ENCODE data around the gene ZMYND19. TPM values are rescaled to one million over a fixed set of nuclear protein-coding genes. Genes with fewer than 3 reads are reported as not detected.

Gene ZMYND19
- total RNA-seq, 2 donors from 2014 or later = 47.8 to 51.0 TPM

- WGBS, 2 experiments (ENCODE audit: insufficient coverage in 1 of 2, insufficient read length in 1 of 2) = 90 to 93% methylated on average over 9 of the region's 9 CpGs
- DNase-seq = no peak
Observed at GRCh38 chr9:137575364-137575715, 15.0 kb downstream of the ZMYND19 start.

GRCh38 chr9:137574192-137574591, 16.1 kb downstream of the ZMYND19 start:
- no peak for DNase-seq
- WGBS, 2 experiments (ENCODE audit: insufficient coverage in 1 of 2, insufficient read length in 1 of 2) = 93 to 94% methylated on average over 10 of the region's 10 CpGs
- H3K4me3 ChIP-seq (ENCODE audit: low read length) = no peak overlapping the region
- no peaks in the 10 kb centered on the region for H3K27me3 ChIP-seq (ENCODE audit: control insufficient read depth, insufficient read depth, low read length, poor library complexity, severe bottlenecking)
- Mint-ChIP-seq H3K36me3 (ENCODE audit: low read depth) (peaks cover 53% of the 10 kb centered on the region), H3K4me1 (peaks cover 13% of the 10 kb centered on the region), H3K27me3 (ENCODE audit: insufficient read depth) (no peaks in the 10 kb centered on the region), H3K9me3 (no peaks in the 10 kb centered on the region), H3K27ac (no peak overlapping the region), H3K4me3 (no peak overlapping the region)
- no peak overlapping the region for H3K9ac ChIP-seq (ENCODE audit: extremely low read depth, low read length, poor library complexity, severe bottlenecking)
- peaks cover 47% of the 10 kb centered on the region for H3K36me3 ChIP-seq (ENCODE audit: control insufficient read depth, insufficient read depth, low read length)
- no peak for TF ChIP-seq CTCF (conservative IDR thresholded peaks at IDR 0.05)
- H3K4me1 ChIP-seq (ENCODE audit: control insufficient read depth, insufficient read depth, low read length) = peaks cover 7% of the 10 kb centered on the region
- H3K9me3 ChIP-seq (ENCODE audit: control insufficient read depth, low read length) = no peaks in the 10 kb centered on the region
- no peak overlapping the region for H3K27ac ChIP-seq (ENCODE audit: low read depth, low read length)

More at GRCh38 chr9:137575364-137575715, 15.0 kb downstream of the ZMYND19 start:
- no peak overlapping the region for H3K4me3 ChIP-seq (ENCODE audit: low read length)
- H3K4me3 Mint-ChIP-seq = no peak overlapping the region
- no peaks in the 10 kb centered on the region for H3K9me3 ChIP-seq (ENCODE audit: control insufficient read depth, low read length)
- peaks cover 7% of the 10 kb centered on the region for H3K4me1 ChIP-seq (ENCODE audit: control insufficient read depth, insufficient read depth, low read length)
- no peak overlapping the region for H3K9ac ChIP-seq (ENCODE audit: extremely low read depth, low read length, poor library complexity, severe bottlenecking)
- H3K27me3 ChIP-seq (ENCODE audit: control insufficient read depth, insufficient read depth, low read length, poor library complexity, severe bottlenecking) = no peaks in the 10 kb centered on the region
- H3K36me3 Mint-ChIP-seq (ENCODE audit: low read depth) = peaks cover 50% of the 10 kb centered on the region
- H3K27me3 Mint-ChIP-seq (ENCODE audit: insufficient read depth) = no peaks in the 10 kb centered on the region
- H3K9me3 Mint-ChIP-seq = no peaks in the 10 kb centered on the region
- TF ChIP-seq CTCF (conservative IDR thresholded peaks at IDR 0.05) = no peak
- H3K36me3 ChIP-seq (ENCODE audit: control insufficient read depth, insufficient read depth, low read length) = peaks cover 44% of the 10 kb centered on the region
- peaks cover 17% of the 10 kb centered on the region for H3K4me1 Mint-ChIP-seq
- no peak overlapping the region for H3K27ac ChIP-seq (ENCODE audit: low read depth, low read length)
- H3K27ac Mint-ChIP-seq = no peak overlapping the region

GRCh38 chr9:137570566-137570965, 19.7 kb downstream of the ZMYND19 start:
- no peaks in the 10 kb centered on the region for H3K27me3 ChIP-seq (ENCODE audit: control insufficient read depth, insufficient read depth, low read length, poor library complexity, severe bottlenecking)
- no peaks in the 10 kb centered on the region for H3K4me1 ChIP-seq (ENCODE audit: control insufficient read depth, insufficient read depth, low read length)
- H3K4me3 ChIP-seq (ENCODE audit: low read length) = no peak overlapping the region
- no peak overlapping the region for H3K27ac ChIP-seq (ENCODE audit: low read depth, low read length)
- no peak for DNase-seq
- WGBS, 2 experiments (ENCODE audit: insufficient coverage in 1 of 2, insufficient read length in 1 of 2) = 95 to 100% methylated on average over 2 to 3 of the region's 3 CpGs
- Mint-ChIP-seq H3K36me3 (ENCODE audit: low read depth) (peaks cover 47% of the 10 kb centered on the region), H3K4me3 (no peak overlapping the region), H3K27ac (no peak overlapping the region), H3K9me3 (no peaks in the 10 kb centered on the region), H3K4me1 (no peaks in the 10 kb centered on the region), H3K27me3 (ENCODE audit: insufficient read depth) (no peaks in the 10 kb centered on the region)
- TF ChIP-seq CTCF (conservative IDR thresholded peaks at IDR 0.05) = no peak
- no peaks in the 10 kb centered on the region for H3K9me3 ChIP-seq (ENCODE audit: control insufficient read depth, low read length)
- H3K36me3 ChIP-seq (ENCODE audit: control insufficient read depth, insufficient read depth, low read length) = peaks cover 33% of the 10 kb centered on the region
- H3K9ac ChIP-seq (ENCODE audit: extremely low read depth, low read length, poor library complexity, severe bottlenecking) = no peak overlapping the region

All from endodermal cell (in vitro differentiated cells).